Cardiac fibroblast (primary cell): ENCODE results near the gene CHRM3.

Experiments
- DNase-seq, 2 donors: peaks; one replicate each; pipeline versions ENCODE4 v3.0.0 to v3.0.0-alpha.2; 2010; ENCODE audit warnings: low read depth in 2 of 2
- H3K4me3 ChIP-seq, 2 donors: replicated peaks in 1 of 2; 1 replicate in 1 of 2; 2 replicates in 1 of 2; pipeline ENCODE4 v1.5.1; 2011; ENCODE audit warnings: low read depth in 2 of 2, low read length in 2 of 2, mild to moderate bottlenecking in 2 of 2, moderate library complexity in 1 of 2
- TF ChIP-seq, protein P1 (sequence below): IDR thresholded peaks from one replicate; pipeline ENCODE4 v1.5.1; 2011; ENCODE audit warnings: low read depth, mild to moderate bottlenecking, low read length, inconsistent platforms

Gene CHRM3

DNA sequence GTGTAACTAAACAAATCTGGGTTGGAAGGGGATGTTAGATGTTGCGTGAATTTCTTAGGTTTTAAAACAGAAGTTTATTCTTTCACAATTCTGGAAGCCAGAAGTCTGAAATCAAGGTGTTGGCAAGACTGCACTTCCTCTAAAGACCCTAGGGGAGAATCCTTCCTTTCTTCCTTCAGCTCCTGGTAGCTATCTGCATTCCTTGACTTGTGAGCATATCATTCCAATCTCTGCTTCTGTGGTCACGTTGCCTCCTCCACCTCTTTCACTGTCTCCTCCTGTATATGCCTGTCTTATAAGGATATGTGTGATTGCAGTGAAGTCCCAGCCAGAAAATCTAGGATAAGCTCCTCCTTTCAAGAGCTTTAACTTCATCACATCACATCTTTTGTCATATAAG is 7.7 kb downstream of the CHRM3 start:
- TF ChIP-seq, protein P1, sequence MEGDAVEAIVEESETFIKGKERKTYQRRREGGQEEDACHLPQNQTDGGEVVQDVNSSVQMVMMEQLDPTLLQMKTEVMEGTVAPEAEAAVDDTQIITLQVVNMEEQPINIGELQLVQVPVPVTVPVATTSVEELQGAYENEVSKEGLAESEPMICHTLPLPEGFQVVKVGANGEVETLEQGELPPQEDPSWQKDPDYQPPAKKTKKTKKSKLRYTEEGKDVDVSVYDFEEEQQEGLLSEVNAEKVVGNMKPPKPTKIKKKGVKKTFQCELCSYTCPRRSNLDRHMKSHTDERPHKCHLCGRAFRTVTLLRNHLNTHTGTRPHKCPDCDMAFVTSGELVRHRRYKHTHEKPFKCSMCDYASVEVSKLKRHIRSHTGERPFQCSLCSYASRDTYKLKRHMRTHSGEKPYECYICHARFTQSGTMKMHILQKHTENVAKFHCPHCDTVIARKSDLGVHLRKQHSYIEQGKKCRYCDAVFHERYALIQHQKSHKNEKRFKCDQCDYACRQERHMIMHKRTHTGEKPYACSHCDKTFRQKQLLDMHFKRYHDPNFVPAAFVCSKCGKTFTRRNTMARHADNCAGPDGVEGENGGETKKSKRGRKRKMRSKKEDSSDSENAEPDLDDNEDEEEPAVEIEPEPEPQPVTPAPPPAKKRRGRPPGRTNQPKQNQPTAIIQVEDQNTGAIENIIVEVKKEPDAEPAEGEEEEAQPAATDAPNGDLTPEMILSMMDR = no peak
- no peak overlapping the region for H3K4me3 ChIP-seq
- DNase-seq = no peak

DNA sequence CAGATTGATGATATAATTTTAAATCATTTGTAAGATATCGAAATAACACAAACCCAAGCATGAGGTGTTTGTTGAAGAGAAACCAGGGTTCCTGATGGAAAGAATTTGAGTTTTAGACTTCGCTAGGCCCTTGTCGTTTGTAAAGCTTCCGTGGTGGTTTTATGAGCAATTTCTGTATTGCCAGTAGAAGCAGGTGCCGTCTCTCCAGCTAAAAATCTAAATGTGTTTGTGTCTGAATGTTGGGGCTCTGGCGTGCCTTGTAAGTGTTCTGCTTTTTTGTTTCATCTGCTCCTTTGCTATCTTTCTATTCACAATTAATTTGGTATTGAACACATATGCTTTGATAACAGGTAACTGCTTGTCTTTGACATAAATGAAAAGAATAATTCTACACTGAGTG is 27.5 kb downstream of the CHRM3 start:
- TF ChIP-seq, protein P1 = no peak
- no peak overlapping the region for H3K4me3 ChIP-seq
- no peak for DNase-seq

DNA sequence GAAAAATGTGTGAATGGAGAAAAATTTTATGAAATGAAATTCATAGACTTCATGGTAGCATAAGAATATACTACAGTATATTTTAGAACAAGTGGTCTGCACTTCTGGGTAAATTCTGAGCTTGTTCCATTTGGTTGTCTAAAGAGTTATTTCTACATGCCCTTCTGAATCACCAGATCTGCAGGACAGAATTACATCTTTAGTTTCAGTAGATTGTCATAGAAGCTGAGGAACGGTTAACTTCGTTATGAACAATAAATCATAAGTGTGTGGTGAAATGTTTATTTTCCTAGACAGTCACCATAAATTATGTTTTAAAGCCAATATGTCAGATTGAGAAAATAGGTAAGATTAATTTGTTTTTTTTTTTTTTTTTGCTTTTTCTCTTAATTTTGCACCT is 30.9 kb downstream of the CHRM3 start:
- no peak overlapping the region for H3K4me3 ChIP-seq
- TF ChIP-seq, protein P1 = no peak
- DNase-seq = no peak

DNA sequence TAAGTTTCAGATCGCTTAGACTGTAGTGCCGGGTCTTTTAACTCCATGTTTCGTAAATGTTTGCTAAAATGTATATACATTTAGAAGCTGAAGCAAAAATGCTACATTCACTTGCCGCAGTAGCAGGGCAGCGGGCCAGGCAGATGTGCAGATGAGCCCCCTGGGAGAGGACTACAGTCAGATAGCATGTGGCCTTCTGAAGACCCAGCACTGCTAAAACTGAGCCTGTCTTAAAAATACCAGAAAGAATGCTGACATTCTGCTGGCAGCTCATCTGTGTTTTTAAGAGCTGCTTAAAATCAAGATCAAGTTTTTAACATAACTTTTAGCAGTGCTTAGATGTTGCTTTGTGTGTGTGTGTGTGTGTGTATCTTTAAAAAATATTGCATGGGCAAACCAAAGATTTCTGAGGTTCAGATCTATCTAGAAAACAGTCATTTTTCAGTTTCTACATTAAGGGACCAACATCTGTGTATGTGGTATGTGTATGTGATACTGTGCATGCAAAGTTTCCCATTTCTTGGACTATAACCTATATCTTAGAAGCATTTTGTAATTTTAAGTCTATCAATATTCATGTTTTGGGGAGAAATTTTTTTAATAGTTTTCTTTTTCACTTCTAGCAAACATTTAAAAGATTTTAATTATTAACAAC is 31.7 kb downstream of the CHRM3 start:
- TF ChIP-seq, protein P1 = no peak
- no peak for DNase-seq

DNA sequence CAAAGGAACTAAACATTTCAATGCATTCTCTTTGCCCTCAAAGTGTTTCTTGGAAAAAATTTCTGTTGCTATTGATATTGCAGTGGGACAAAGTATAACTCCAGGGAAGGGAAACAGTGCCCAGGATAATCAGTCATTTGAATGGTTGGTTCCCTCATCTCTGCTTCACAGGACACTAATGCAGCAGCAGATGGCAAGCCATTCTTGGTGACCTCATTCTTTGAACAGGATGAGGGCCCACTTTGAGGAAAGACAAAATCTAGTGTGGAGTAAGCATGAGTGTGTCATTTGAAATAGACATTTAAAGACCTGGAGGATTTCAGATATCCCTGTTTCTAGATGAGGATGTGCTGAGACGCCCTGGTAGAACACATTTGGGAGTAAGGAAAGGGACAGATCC is 32.3 kb downstream of the CHRM3 start:
- DNase-seq = no peak
- TF ChIP-seq, protein P1 = no peak

More for the DNA sequence above, 31.7 kb downstream of the CHRM3 start:
- no peak overlapping the region for H3K4me3 ChIP-seq

DNA sequence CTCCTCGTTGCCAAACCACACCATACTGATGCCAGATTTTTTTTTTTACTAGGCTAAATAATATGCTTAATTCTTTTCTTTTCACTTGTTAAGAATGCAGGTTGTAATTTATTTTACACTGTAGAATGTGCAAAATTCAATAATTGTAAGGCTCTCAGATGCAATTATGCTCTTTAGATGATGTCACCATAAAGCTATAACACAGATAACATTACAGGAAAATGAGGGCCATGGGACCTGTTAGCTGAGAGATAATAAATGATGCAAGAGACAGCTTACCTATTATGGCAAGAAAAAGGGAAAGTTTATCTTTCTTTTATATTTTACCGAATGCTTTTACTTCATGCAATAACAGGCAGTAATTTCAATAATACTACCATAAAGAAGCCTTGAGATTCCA is 35.4 kb downstream of the CHRM3 start:
- TF ChIP-seq, protein P1 = no peak
- H3K4me3 ChIP-seq = no peak overlapping the region
- DNase-seq = no peak

More for the DNA sequence above, 32.3 kb downstream of the CHRM3 start:
- H3K4me3 ChIP-seq = no peak overlapping the region

DNA sequence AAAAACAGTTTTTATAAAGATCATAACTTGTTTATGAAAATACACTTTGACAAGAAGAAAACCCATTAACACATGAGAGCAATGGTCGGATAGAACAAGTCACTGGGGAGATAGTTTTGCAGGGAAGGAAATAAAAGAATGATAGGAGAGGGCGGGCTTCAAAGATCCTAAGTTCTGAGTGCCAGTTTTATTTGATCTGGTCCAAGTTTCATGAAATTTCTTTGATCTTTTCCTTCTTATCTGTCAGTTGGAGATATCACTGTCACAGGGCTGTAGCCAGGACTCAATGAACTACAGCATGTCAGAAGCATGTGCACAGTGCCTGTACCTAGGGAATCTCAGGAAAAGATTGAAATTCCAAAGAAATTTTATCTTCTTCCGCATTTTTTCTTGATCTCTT is 36.5 kb downstream of the CHRM3 start:
- no peak for DNase-seq
- no peak overlapping the region for H3K4me3 ChIP-seq
- TF ChIP-seq, protein P1 = no peak
